ENCODE data around the gene SFRP2.

DNA sequence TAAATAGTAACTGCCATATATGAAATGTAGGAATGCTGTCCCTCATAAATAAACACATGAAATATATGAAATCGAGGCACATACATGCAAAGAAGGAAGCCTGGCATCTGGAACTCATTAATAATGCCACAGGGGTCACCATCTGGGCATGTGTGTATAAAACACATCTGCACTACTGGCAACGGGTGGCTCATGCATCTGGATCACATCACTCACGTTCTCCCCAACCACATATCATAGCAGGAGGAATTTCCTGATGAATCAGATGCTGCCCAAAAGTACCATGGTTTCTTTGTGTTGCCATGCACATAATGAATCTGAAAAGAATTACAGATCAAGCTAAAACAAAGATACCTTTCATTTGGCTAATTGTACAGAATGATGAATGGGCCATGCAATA is 57.6 kb downstream of the SFRP2 start:
- TF ChIP-seq, protein P1, sequence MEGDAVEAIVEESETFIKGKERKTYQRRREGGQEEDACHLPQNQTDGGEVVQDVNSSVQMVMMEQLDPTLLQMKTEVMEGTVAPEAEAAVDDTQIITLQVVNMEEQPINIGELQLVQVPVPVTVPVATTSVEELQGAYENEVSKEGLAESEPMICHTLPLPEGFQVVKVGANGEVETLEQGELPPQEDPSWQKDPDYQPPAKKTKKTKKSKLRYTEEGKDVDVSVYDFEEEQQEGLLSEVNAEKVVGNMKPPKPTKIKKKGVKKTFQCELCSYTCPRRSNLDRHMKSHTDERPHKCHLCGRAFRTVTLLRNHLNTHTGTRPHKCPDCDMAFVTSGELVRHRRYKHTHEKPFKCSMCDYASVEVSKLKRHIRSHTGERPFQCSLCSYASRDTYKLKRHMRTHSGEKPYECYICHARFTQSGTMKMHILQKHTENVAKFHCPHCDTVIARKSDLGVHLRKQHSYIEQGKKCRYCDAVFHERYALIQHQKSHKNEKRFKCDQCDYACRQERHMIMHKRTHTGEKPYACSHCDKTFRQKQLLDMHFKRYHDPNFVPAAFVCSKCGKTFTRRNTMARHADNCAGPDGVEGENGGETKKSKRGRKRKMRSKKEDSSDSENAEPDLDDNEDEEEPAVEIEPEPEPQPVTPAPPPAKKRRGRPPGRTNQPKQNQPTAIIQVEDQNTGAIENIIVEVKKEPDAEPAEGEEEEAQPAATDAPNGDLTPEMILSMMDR (IDR thresholded peaks at IDR 0.05) = no peak
- TF ChIP-seq SIN3A (IDR thresholded peaks at IDR 0.05; ENCODE audit: borderline replicate concordance, insufficient read depth, low read depth, low read length) (no peak), REST (IDR thresholded peaks at IDR 0.05; ENCODE audit: insufficient read depth in 1 of 2, low read depth in 2 of 2, low read length in 1 of 2) (no peak)
